ENCODE results near the gene GPR55.

The GPR55 gene

GRCh38 chr2:230925879-230926765 lies 1.1 kb upstream of the GPR55 start:
- intact Hi-C loops (cut with DNase I) = no loop called here
- peak in 13 of 42 donors; percentile 3 to 35 (median 9) for DNase-seq

GRCh38 chr2:230925443-230925878 lies 419 bp upstream of the GPR55 start:
- intact Hi-C loops (cut with DNase I) = no loop called here
- DNase-seq = peak in 12 of 42 donors; percentile 4 to 34 (median 12)

- intact Hi-C loops (cut with DNase I) = no loop called here
- DNase-seq = peak in 2 of 42 donors; percentile 1 to 4
Measured at GRCh38 chr2:230924092-230924469, 961 bp downstream of the GPR55 start.

GRCh38 chr2:230922951-230923717 lies 1.9 kb downstream of the GPR55 start:
- intact Hi-C loops (cut with DNase I) = no loop called here
- peak in 13 of 42 donors; percentile 1 to 24 (median 5) for DNase-seq

- peak in 13 of 42 donors; percentile 2 to 27 (median 11) for DNase-seq
- intact Hi-C loops (cut with DNase I) = no loop called here
Measured at GRCh38 chr2:230921806-230922595, 3.0 kb downstream of the GPR55 start.

GRCh38 chr2:230920167-230920566 lies 4.9 kb downstream of the GPR55 start:
- DNase-seq = peak in 5 of 42 donors; percentile 2 to 22 (median 10)
- intact Hi-C loops (cut with DNase I) = no loop called here

- no peak for DNase-seq
- intact Hi-C loops (cut with DNase I) = no loop called here
Measured at GRCh38 chr2:230919681-230920080, 5.4 kb downstream of the GPR55 start.

GRCh38 chr2:230919240-230919639 lies 5.8 kb downstream of the GPR55 start:
- no peak for DNase-seq
- intact Hi-C loops (cut with DNase I) = no loop called here

- intact Hi-C loops (cut with DNase I) = no loop called here
Measured at GRCh38 chr2:230916218-230916617, 8.8 kb downstream of the GPR55 start.

GRCh38 chr2:230915319-230915718 lies 9.7 kb downstream of the GPR55 start:
- DNase-seq = peak in 6 of 42 donors; percentile 4 to 18 (median 10)
- intact Hi-C loops (cut with DNase I) = no loop called here

More at GRCh38 chr2:230916218-230916617, 8.8 kb downstream of the GPR55 start:
- peak in 5 of 42 donors; percentile 2 to 14 (median 9) for DNase-seq

- peak in 9 of 42 donors; percentile 2 to 13 (median 5) for DNase-seq
- intact Hi-C loops (cut with DNase I) = no loop called here
Measured at GRCh38 chr2:230914886-230915285, 10.2 kb downstream of the GPR55 start.

GRCh38 chr2:230913406-230914143 lies 11.5 kb downstream of the GPR55 start:
- peak in 23 of 42 donors; percentile 10 to 70 (median 37) for DNase-seq
- intact Hi-C loops (cut with DNase I) = no loop called here

- peak in 1 of 42 donors; percentile 9 for DNase-seq
- intact Hi-C loops (cut with DNase I) = no loop called here
Measured at GRCh38 chr2:230912724-230913123, 12.3 kb downstream of the GPR55 start.

GRCh38 chr2:230912046-230912445 lies 13.0 kb downstream of the GPR55 start:
- intact Hi-C loops (cut with DNase I) = no loop called here
- DNase-seq = peak in 9 of 42 donors; percentile 2 to 12 (median 6)

- DNase-seq = peak in 9 of 42 donors; percentile 1 to 25 (median 5)
- intact Hi-C loops (cut with DNase I) = no loop called here
Measured at GRCh38 chr2:230910546-230911177, 14.4 kb downstream of the GPR55 start.

- intact Hi-C loops (cut with DNase I) = no loop called here
- peak in 11 of 42 donors; percentile 2 to 31 (median 15) for DNase-seq
Measured at GRCh38 chr2:230909841-230910545, 15.0 kb downstream of the GPR55 start.

- intact Hi-C loops (cut with DNase I) = no loop called here
- DNase-seq = peak in 38 of 42 donors; percentile 30 to 90 (median 67)
Measured at GRCh38 chr2:230908595-230909191, 16.3 kb downstream of the GPR55 start.

Data from head of caudate nucleus (tissue), 42 donors.